Activated T-cell treated with anti-CD3 and anti-CD28 coated beads, Interleukin-2, amount 50 U/mL, for 24 hours (primary cell): ENCODE data around the gene MALT1.

ENCODE experiments used
- DNase-seq: peaks from one replicate; pipeline ENCODE4 v3.0.0-alpha.2; 2020
- H3K27ac Mint-ChIP-seq: 2 replicates; pipeline ENCODE4 v1.8.0; 2020; ENCODE audit warnings: mild to moderate bottlenecking, mixed read lengths
- H3K27me3 Mint-ChIP-seq: 2 replicates; pipeline ENCODE4 v1.8.0; 2020; ENCODE audit warnings: mixed read lengths
- H3K36me3 Mint-ChIP-seq: 2 replicates; pipeline ENCODE4 v1.8.0; 2020; ENCODE audit warnings: low read depth, mixed read lengths
- H3K4me1 Mint-ChIP-seq: 2 replicates; pipeline ENCODE4 v1.8.0; 2020; ENCODE audit warnings: low read depth, mixed read lengths
- H3K4me3 Mint-ChIP-seq: 2 replicates; pipeline ENCODE4 v1.8.0; 2020; ENCODE audit warnings: mild to moderate bottlenecking, moderate library complexity, mixed read lengths
- H3K9me3 Mint-ChIP-seq: 2 replicates; pipeline ENCODE4 v1.8.0; 2020; ENCODE audit warnings: mixed read lengths

MALT1 gene

GRCh38 chr18:58692422-58693185, 21.3 kb downstream of the MALT1 start:
- Mint-ChIP-seq H3K4me1 (peaks cover 88% of the 10 kb centered on the region), H3K36me3 (peaks cover 59% of the 10 kb centered on the region)

GRCh38 chr18:58694221-58694620, 23.0 kb downstream of the MALT1 start:
- Mint-ChIP-seq H3K27ac (no peak overlapping the region), H3K36me3 (peaks cover 55% of the 10 kb centered on the region), H3K4me3 (no peak overlapping the region), H3K4me1 (peaks cover 77% of the 10 kb centered on the region), H3K9me3 (peaks cover 8% of the 10 kb centered on the region), H3K27me3 (no peaks in the 10 kb centered on the region)
- no peak for DNase-seq

More at GRCh38 chr18:58692422-58693185, 21.3 kb downstream of the MALT1 start:
- Mint-ChIP-seq H3K9me3 (peaks cover 8% of the 10 kb centered on the region), H3K27me3 (no peaks in the 10 kb centered on the region), H3K27ac (peak overlapping the region; percentile 88), H3K4me3 (no peak overlapping the region)
- no peak for DNase-seq

- Mint-ChIP-seq H3K4me3 (no peak overlapping the region), H3K9me3 (peaks cover 3% of the 10 kb centered on the region), H3K4me1 (peaks cover 70% of the 10 kb centered on the region), H3K27ac (peak overlapping the region; percentile 90), H3K27me3 (no peaks in the 10 kb centered on the region), H3K36me3 (peaks cover 48% of the 10 kb centered on the region)
- no peak for DNase-seq
Observed at GRCh38 chr18:58694720-58695468, 23.6 kb downstream of the MALT1 start.

GRCh38 chr18:58695772-58696171, 24.5 kb downstream of the MALT1 start:
- Mint-ChIP-seq H3K4me3 (peak overlapping the region; percentile 32), H3K27me3 (no peaks in the 10 kb centered on the region), H3K4me1 (peaks cover 63% of the 10 kb centered on the region), H3K9me3 (peaks cover 3% of the 10 kb centered on the region), H3K27ac (peak overlapping the region; percentile 90), H3K36me3 (peaks cover 40% of the 10 kb centered on the region)
- DNase-seq = no peak

- Mint-ChIP-seq H3K27ac (peak overlapping the region; percentile 76), H3K9me3 (peaks cover 3% of the 10 kb centered on the region), H3K36me3 (peaks cover 47% of the 10 kb centered on the region), H3K27me3 (no peaks in the 10 kb centered on the region), H3K4me3 (peak overlapping the region; percentile 22), H3K4me1 (peaks cover 64% of the 10 kb centered on the region)
- DNase-seq = no peak
Observed at GRCh38 chr18:58697146-58697545, 25.9 kb downstream of the MALT1 start.

GRCh38 chr18:58698701-58699193, 27.5 kb downstream of the MALT1 start:
- Mint-ChIP-seq H3K9me3 (peaks cover 6% of the 10 kb centered on the region), H3K27me3 (no peaks in the 10 kb centered on the region), H3K4me3 (no peak overlapping the region), H3K4me1 (peaks cover 58% of the 10 kb centered on the region), H3K27ac (no peak overlapping the region), H3K36me3 (peaks cover 63% of the 10 kb centered on the region)
- DNase-seq = no peak

GRCh38 chr18:58699551-58699950, 28.3 kb downstream of the MALT1 start:
- DNase-seq = no peak
- Mint-ChIP-seq H3K4me3 (no peak overlapping the region), H3K4me1 (peaks cover 56% of the 10 kb centered on the region), H3K27ac (no peak overlapping the region), H3K27me3 (no peaks in the 10 kb centered on the region), H3K9me3 (peaks cover 6% of the 10 kb centered on the region), H3K36me3 (peaks cover 68% of the 10 kb centered on the region)

- H3K27ac Mint-ChIP-seq = no peak overlapping the region
- peaks cover 67% of the 10 kb centered on the region for H3K36me3 Mint-ChIP-seq
- H3K4me3 Mint-ChIP-seq = no peak overlapping the region
- peaks cover 3% of the 10 kb centered on the region for H3K9me3 Mint-ChIP-seq
- H3K27me3 Mint-ChIP-seq = no peaks in the 10 kb centered on the region
- no peak for DNase-seq
- H3K4me1 Mint-ChIP-seq = peaks cover 49% of the 10 kb centered on the region
Observed at GRCh38 chr18:58700209-58700608, 28.9 kb downstream of the MALT1 start.

GRCh38 chr18:58712930-58713329, 41.7 kb downstream of the MALT1 start:
- peak overlapping the region; percentile 20 for H3K27ac Mint-ChIP-seq
- H3K27me3 Mint-ChIP-seq = no peaks in the 10 kb centered on the region
- H3K36me3 Mint-ChIP-seq = peaks cover 69% of the 10 kb centered on the region
- no peak overlapping the region for H3K4me3 Mint-ChIP-seq
- H3K4me1 Mint-ChIP-seq = peaks cover 47% of the 10 kb centered on the region
- H3K9me3 Mint-ChIP-seq = no peaks in the 10 kb centered on the region
- DNase-seq = no peak

- peaks cover 70% of the 10 kb centered on the region for H3K36me3 Mint-ChIP-seq
- H3K27me3 Mint-ChIP-seq = no peaks in the 10 kb centered on the region
- peak overlapping the region; percentile 81 for H3K27ac Mint-ChIP-seq
- DNase-seq = no peak
- no peak overlapping the region for H3K4me3 Mint-ChIP-seq
- peaks cover 50% of the 10 kb centered on the region for H3K4me1 Mint-ChIP-seq
- H3K9me3 Mint-ChIP-seq = no peaks in the 10 kb centered on the region
Observed at GRCh38 chr18:58714259-58714658, 43.0 kb downstream of the MALT1 start.

GRCh38 chr18:58714821-58715220, 43.6 kb downstream of the MALT1 start:
- H3K4me1 Mint-ChIP-seq = peaks cover 50% of the 10 kb centered on the region
- H3K4me3 Mint-ChIP-seq = no peak overlapping the region

GRCh38 chr18:58715540-58715939, 44.3 kb downstream of the MALT1 start:
- H3K27ac Mint-ChIP-seq = peak overlapping the region; percentile 19
- H3K4me3 Mint-ChIP-seq = no peak overlapping the region
- H3K27me3 Mint-ChIP-seq = no peaks in the 10 kb centered on the region
- no peak for DNase-seq
- H3K9me3 Mint-ChIP-seq = no peaks in the 10 kb centered on the region
- peaks cover 69% of the 10 kb centered on the region for H3K36me3 Mint-ChIP-seq
- peaks cover 52% of the 10 kb centered on the region for H3K4me1 Mint-ChIP-seq

More at GRCh38 chr18:58714821-58715220, 43.6 kb downstream of the MALT1 start:
- Mint-ChIP-seq H3K27ac (peak overlapping the region; percentile 81), H3K36me3 (peaks cover 69% of the 10 kb centered on the region), H3K9me3 (no peaks in the 10 kb centered on the region), H3K27me3 (no peaks in the 10 kb centered on the region)
- DNase-seq = no peak

GRCh38 chr18:58716060-58716756, 44.9 kb downstream of the MALT1 start:
- peak overlapping the region; percentile 19 for H3K27ac Mint-ChIP-seq
- no peaks in the 10 kb centered on the region for H3K9me3 Mint-ChIP-seq
- no peak for DNase-seq
- peaks cover 67% of the 10 kb centered on the region for H3K36me3 Mint-ChIP-seq
- no peaks in the 10 kb centered on the region for H3K27me3 Mint-ChIP-seq
- H3K4me1 Mint-ChIP-seq = peaks cover 52% of the 10 kb centered on the region
- no peak overlapping the region for H3K4me3 Mint-ChIP-seq

GRCh38 chr18:58721566-58722239, 50.4 kb downstream of the MALT1 start:
- Mint-ChIP-seq H3K27me3 (no peaks in the 10 kb centered on the region), H3K4me1 (peaks cover 8% of the 10 kb centered on the region), H3K4me3 (no peak overlapping the region), H3K9me3 (no peaks in the 10 kb centered on the region), H3K36me3 (peaks cover 71% of the 10 kb centered on the region), H3K27ac (no peak overlapping the region)
- DNase-seq = no peak
